HG03575 (cell line): ENCODE data around the gene PYGB.

Experiments
- ATAC-seq: cut with Tn5 transposase; IDR thresholded peaks from one replicate; pipeline ENCODE4 v1.9.1; 2021; ENCODE audit not compliant: unreplicated experiment, insufficient number of reproducible peaks, low FRiP score; ENCODE audit errors: extremely low read depth

The PYGB gene

DNA sequence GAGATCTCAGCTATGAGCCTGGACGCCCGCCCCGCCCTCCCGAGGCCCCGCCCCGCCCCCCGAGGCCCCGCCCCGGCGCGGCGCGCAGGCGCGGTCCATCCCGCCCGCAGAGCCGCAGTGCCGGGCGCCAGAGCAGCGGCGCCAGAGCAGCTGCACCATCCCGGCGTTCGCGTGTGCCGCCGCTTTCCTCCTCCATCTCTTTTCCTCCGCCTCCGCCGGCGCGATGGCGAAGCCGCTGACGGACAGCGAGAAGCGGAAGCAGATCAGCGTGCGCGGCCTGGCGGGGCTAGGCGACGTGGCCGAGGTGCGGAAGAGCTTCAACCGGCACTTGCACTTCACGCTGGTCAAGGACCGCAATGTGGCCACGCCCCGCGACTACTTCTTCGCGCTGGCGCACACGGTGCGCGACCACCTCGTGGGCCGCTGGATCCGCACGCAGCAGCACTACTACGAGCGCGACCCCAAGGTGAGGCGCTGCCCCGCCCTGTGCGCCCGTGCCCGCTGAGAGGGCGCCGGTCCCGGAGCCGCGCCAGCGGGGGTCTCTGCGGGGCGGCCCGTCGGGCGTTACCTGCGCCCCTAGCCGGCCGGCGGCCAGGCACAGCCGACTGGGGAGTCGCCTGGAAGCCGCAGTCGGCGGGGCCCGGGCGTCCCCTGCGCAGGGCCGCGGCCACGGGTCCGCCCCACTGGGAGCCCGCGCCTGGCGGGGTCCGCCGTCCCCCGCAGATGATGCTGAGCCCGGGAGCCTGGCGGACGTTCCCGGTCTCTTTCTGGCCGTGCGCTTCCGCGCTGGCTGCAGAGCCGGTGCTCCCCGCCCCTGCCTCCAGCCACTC, at the start of gene PYGB:
Gene PYGB, plus strand, starts transcription at position 130 of the 830 bp plus-strand sequence. Its CDS starts 94 bp downstream, at position 224.
- peak; percentile 35 for ATAC-seq

DNA sequence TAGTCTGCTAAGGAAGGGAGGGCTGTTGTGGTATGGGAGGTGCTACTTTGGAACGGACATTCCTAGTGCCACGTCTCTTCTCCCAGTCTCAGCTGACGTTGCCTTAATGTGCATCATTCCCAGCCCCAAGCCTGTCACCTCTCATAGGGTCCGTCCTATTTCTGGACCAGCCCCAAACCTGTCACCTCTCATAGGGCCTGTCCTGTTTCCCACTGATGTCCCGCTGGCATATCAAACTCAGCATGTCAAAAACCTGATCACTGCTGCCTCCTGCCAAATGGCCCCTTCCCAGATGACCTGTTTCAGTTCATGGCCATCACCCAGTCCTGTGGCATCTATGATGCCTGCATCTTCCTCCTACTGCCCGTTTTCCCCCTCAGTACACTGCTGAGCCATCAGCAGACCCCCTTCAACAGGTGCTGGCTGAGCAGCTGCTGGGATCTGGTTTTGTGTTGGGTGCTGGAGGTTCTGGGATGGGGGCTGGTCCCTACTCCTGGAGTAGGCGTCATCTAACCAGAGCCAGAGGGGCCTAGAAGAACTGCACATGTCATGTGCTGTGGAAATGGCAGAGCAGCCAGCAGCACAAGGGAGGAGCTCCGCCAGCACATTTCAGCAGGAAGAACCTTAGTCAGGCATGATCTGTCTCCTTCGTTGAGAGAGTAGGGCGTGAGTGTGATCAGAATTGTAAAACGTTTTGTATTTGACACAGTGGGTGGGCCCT, 49.1 kb upstream of the PYGB start:
- ATAC-seq: no peak

GRCh38 chr20:25199473-25200260, 48.2 kb upstream of the PYGB start:
- no peak for ATAC-seq

DNA sequence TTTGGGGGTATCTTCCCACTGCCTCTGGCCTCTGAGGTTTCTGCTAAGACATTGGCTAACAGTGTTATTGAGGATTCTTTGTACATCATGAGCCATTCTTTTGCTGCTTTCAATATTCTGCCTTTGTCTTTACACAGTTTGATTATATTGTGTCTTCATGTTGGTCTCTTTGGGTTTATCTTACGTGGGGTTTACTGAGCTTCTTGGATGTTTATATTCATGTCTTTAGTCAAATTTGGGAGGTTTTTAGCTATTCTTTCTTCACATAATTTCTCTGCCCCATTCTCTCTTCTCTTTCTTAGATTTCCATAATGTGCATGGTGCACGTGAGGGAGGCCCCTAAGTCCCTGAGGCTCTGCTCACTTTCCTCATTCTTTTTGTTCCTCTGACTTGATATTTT, 44.8 kb upstream of the PYGB start:
- ATAC-seq: no peak

GRCh38 chr20:25203871-25204320, 44.0 kb upstream of the PYGB start:
- ATAC-seq: no peak

- ATAC-seq: no peak
Measured at GRCh38 chr20:25204550-25205276, 43.2 kb upstream of the PYGB start.

DNA sequence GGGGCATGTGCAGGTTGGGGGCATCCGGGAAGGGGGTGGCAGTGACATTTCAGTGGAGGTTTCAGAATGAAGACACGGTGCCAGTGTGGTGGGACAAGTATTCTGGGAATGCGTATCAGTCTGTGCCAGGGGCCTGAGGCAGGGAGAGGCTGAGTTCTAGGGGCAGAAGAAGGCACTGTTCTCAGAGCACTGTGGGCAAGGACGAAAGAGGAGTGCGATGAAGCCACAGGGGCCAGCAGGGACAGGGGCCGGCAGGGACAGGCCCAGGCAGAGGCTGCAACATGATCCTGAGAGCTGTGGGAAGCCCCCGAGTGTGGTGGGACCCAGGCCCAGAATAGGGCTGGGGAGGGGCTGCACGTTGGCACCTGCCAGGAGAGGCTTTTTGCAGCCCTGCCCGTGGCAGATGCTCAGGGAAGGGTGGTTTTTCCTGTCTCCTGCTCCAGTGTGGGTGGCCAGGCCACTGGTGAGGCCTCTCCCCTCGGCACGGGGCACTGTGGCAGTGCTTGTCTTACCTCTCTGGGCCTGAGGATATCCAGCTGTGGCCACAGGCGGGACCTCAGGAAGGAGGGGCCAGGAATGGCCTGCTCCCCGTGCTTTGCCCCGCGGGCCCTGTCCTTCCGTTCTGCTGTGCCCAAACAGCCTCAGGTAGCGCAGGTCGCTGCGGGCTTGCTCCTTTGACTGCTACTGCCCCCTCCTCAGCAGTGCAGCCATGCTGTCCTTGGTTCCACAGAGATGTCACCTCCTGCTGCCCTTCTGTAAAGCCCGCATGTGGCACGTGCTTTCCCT, 42.4 kb upstream of the PYGB start:
- ATAC-seq: no peak

DNA sequence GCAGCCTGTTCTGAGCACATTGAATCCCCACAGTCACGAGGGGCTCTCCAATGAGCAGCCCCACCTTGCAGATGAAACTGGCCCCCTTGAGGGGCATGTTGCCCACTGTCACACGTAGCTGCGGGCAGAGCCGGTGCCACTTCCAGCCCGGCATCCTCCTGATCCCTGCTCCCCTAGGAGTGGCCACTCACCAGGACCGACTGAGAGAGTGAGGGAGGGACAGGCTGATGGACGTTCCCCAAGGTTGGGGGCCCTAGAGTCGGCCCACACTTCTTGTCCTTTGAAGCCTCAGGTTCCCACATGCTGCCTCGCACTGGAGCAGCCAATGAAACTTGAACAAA, 41.9 kb upstream of the PYGB start:
- ATAC-seq: no peak

GRCh38 chr20:25206548-25206947, 41.3 kb upstream of the PYGB start:
- ATAC-seq: no peak

GRCh38 chr20:25207149-25207959, 40.5 kb upstream of the PYGB start:
- ATAC-seq: no peak

GRCh38 chr20:25207960-25208534, 39.8 kb upstream of the PYGB start:
- no peak for ATAC-seq

GRCh38 chr20:25209400-25209799, 38.5 kb upstream of the PYGB start:
- no peak for ATAC-seq

DNA sequence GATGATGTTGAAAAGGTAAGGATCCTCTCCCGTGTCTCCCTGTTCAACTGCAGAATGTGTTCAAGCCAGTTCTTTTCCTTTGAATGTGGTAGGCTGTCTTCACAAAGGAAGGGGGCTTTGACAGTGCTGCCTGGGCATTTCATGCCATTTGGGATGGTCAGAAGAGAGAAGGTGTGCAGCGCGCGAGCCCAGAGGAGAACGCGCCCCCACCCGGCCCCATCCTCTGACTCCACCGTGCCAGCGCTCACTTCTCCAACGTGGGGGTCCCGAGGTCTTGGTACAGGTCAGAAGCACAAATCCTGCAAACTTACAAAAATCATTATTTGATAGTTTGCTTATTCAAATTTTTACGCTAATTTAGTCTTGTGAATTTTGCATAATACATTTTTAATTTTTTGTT, 38.0 kb upstream of the PYGB start:
- no peak for ATAC-seq

GRCh38 chr20:25211273-25211672, 36.6 kb upstream of the PYGB start:
- no peak for ATAC-seq

- ATAC-seq: no peak
Measured at GRCh38 chr20:25212242-25212641, 35.6 kb upstream of the PYGB start.

DNA sequence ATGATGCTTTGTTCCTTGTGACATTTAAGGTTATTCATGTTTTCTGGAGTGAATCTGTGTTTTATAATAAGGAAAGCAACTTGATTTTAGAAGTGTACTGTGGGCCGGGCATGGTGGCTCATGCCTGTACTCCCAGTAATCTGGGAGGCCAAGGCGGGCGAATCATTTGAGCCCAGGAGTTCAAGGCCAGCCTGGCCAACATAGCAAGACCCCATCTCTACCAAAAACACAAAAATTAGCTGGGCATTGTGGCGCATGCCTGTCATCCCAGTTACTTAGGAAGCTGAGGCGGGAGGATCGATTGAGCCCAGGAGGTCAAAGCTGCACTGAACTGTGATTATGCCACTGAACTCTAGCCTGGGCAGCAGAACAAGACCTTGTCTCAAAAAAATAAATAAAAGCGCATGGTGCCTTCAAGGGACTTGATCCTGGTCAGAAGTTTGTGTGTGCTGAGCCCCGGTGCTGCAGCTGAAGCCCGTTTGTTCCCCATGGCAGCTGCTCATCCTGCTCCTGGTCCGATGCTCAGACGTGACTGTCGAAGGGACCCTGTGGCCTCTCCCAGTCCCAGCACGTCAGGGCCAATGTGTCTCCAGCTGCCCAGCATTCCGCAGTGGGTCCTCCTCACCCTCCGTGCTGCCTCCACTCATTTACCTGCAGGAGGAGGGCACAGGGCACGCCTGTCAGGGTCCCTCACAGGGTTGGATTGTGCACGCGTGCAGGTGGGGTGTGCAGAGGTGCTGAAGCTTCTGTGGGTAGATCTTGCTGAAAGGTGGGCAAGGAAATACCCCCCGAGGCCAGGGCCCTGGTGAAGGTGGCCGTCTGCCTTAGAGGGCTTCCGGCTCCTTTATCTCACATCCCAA, 34.1 kb upstream of the PYGB start:
- no peak for ATAC-seq
